HepG2 (cell line): ENCODE results near the gene SHANK2. TPM values are rescaled to one million over a fixed set of nuclear protein-coding genes. Genes with fewer than 3 reads are reported as not detected.
A peak's percentile ranks its signal among the peaks of the same experiment; 100 is the strongest.

Experiments
- ATAC-seq: fragments of 200-7000 bp; cut with Tn5 transposase; 3 replicates; pipeline ENCODE4 v1.9.1; 2020; ENCODE audit warnings: mild to moderate bottlenecking, moderate library complexity
- BruUV-seq: library from RNA; stranded (reverse); fragments of 400-500 nt; replicated peaks from 2 replicates; lab custom pipeline; 2021; lab: Mats Ljungman, UMichigan
- CTCF ChIA-PET: fragments of 300-600 bp; formaldehyde crosslinking; extraction: SDS; loops from one replicate; lab custom pipeline; 2021; ENCODE audit warnings: low total read pairs, inconsistent platforms, low intra/inter-chr PET ratio; lab: Yijun Ruan, JAX
- POLR2A ChIA-PET: fragments of 350-600 bp; sonication (Branson Sonifier 250); formaldehyde crosslinking; loops from one replicate; lab custom pipeline; 2020; ENCODE audit warnings: antibody characterized with exemption, inconsistent platforms; lab: Yijun Ruan, JAX
- DNase-seq: peaks from one replicate; pipeline ENCODE4 v3.0.0-alpha.2; 2015; ENCODE audit warnings: low spot score
- FAIRE-seq: peaks from 3 replicates; lab custom pipeline; 2011; peaks lifted over from hg19 to GRCh38; lab: Jason Lieb, UNC
- H2AFZ ChIP-seq: one replicate; pipeline ENCODE4 v1.6.1; 2011; ENCODE audit warnings: low read length, inconsistent platforms
- H3K27ac ChIP-seq: fragments of 300-600 bp; 3 replicates; pipeline ENCODE4 v1.8.0; 2011; ENCODE audit warnings: mixed run types, mild to moderate bottlenecking, mixed read lengths, low read length, inconsistent platforms; ENCODE audit not compliant: insufficient read depth; ENCODE audit errors: extremely low read length
- H3K27me3 ChIP-seq, 2 experiments: fragments of 200-600 bp in 1 of 2; 2 replicates in 1 of 2; 3 replicates in 1 of 2; pipeline versions ENCODE4 v1.6.0 to v1.8.0; 2011; ENCODE audit warnings: low read length in 2 of 2, mild to moderate bottlenecking in 2 of 2, moderate library complexity in 2 of 2, inconsistent platforms in 1 of 2; ENCODE audit not compliant: insufficient read depth in 2 of 2, control insufficient read depth in 1 of 2
- H3K36me3 ChIP-seq, 2 experiments: fragments of 200-600 bp in 1 of 2; replicated peaks in 1 of 2; 2 replicates in 1 of 2; 3 replicates in 1 of 2; pipeline versions ENCODE4 v1.5.1 to v1.8.0; 2011; ENCODE audit warnings: low read length in 2 of 2, inconsistent platforms in 1 of 2; ENCODE audit not compliant: insufficient read depth in 2 of 2, control insufficient read depth in 1 of 2
- H3K4me1 ChIP-seq: 2 replicates; pipeline ENCODE4 v1.5.1; 2012; ENCODE audit warnings: low read length, inconsistent platforms; ENCODE audit not compliant: insufficient read depth
- H3K4me2 ChIP-seq: 2 replicates; pipeline ENCODE4 v1.6.0; 2011; ENCODE audit warnings: low read depth, low read length, inconsistent platforms
- H3K4me3 ChIP-seq, 3 experiments: fragments of 200-600 bp in 1 of 3; sonication (generic), shearing (Covaris generic) in 1 of 3; replicated peaks in 1 of 3; 2 replicates each; pipeline ENCODE4 v1.5.1; 2011 to 2016; ENCODE audit warnings: low read length in 3 of 3, inconsistent platforms in 2 of 3, low read depth in 2 of 3, mild to moderate bottlenecking in 2 of 3, control low read depth in 1 of 3, mixed read lengths in 1 of 3; ENCODE audit not compliant: insufficient read depth in 1 of 3
- H3K79me2 ChIP-seq: one replicate; pipeline ENCODE4 v1.6.1; 2011; ENCODE audit warnings: low read length, inconsistent platforms; ENCODE audit not compliant: insufficient read depth
- H3K9ac ChIP-seq: 2 replicates; pipeline ENCODE4 v1.6.0; 2011; ENCODE audit warnings: mild to moderate bottlenecking, low read depth, low read length, inconsistent platforms; ENCODE audit not compliant: insufficient read depth
- H3K9me3 ChIP-seq: 2 replicates; pipeline ENCODE4 v1.5.1; 2012; ENCODE audit warnings: mild to moderate bottlenecking, low read length
- H4K20me1 ChIP-seq: 2 replicates; pipeline ENCODE4 v1.6.0; 2011; ENCODE audit warnings: inconsistent platforms, mild to moderate bottlenecking, low read length, moderate library complexity; ENCODE audit not compliant: insufficient read depth
- AKAP8 ChIP-seq: sonication (generic); formaldehyde crosslinking; IDR thresholded peaks from 2 replicates; pipeline ENCODE4 v1.5.1; 2020; ENCODE audit warnings: mild to moderate bottlenecking, missing genetic modification reagents
- CBX1 ChIP-seq: IDR thresholded peaks from one replicate; pipeline ENCODE4 v1.6.1; 2016; ENCODE audit warnings: antibody characterized with exemption, low read depth
- GATAD2A ChIP-seq: IDR thresholded peaks from 2 replicates; pipeline ENCODE4 v1.6.1; 2016
- POLR2A ChIP-seq, 2 experiments: IDR thresholded peaks; 2 replicates each; pipeline ENCODE4 v1.6.1; 2011; ENCODE audit warnings: low read depth in 2 of 2, low read length in 2 of 2, mild to moderate bottlenecking in 1 of 2, moderate library complexity in 1 of 2; ENCODE audit not compliant: insufficient read depth in 1 of 2
- SMAD3 ChIP-seq: sonication (generic); formaldehyde crosslinking; IDR thresholded peaks from 2 replicates; pipeline ENCODE4 v1.4.0; 2020; ENCODE audit warnings: missing genetic modification reagents
- ZEB1 ChIP-seq: IDR thresholded peaks from 2 replicates; pipeline ENCODE4 v1.6.1; 2012; ENCODE audit warnings: mild to moderate bottlenecking, low read depth, inconsistent platforms; ENCODE audit not compliant: insufficient replicate concordance
- WGBS: methylation state at CpG from one replicate; pipeline ENCODE4 v1.1.6; 2017; ENCODE audit warnings: low lambda C conversion rate; 5-methylcytosine and 5-hydroxymethylcytosine counted together
- in situ Hi-C: cut with HindIII; loops from 2 replicates; pipeline ENCODE4 v1.10.0; 2017; ENCODE audit warnings: low pct_unique_long_range_greater_than_20kb; ENCODE audit not compliant: extremely low pct_ligation_motif_present
- intact Hi-C: fragments of 100-400 bp; cut with micrococcal nuclease; formaldehyde crosslinking; loops from one replicate; pipeline ENCODE4 v1.10.0; 2022; ENCODE audit not compliant: unreplicated experiment
- polyA plus RNA-seq, 8 experiments: library from polyadenylated mRNA; depleted of rRNA in 3 of 8; stranded (reverse) in 7 of 8; unstranded in 1 of 8; fragments of >200 nt; fragmentation: Illumina TruSeq in 4 of 8; extraction: Trizol in 4 of 8; gene quantifications; 2 replicates each; pipeline versions ENCODE4 v1.2.1 to v1.2.3, GENCODE V29; 2011 to 2016; ENCODE audit warnings: low read depth in 4 of 8, missing spikeins in 1 of 8, mixed read lengths in 1 of 8; ENCODE audit not compliant: insufficient read depth in 1 of 8
- total RNA-seq, 5 experiments: library from RNA; depleted of rRNA; stranded (reverse); fragments of >200 nt; fragmentation: Illumina TruSeq; extraction: Trizol; gene quantifications; 2 replicates each; pipeline ENCODE4 v1.2.3, GENCODE V29; 2016; ENCODE audit warnings: low read depth in 1 of 5
- TF ChIP-seq, protein P1 (sequence below): fragments of 450-650 bp; IDR thresholded peaks from 2 replicates; pipeline ENCODE4 v1.6.1; 2017; ENCODE audit warnings: mild to moderate bottlenecking

SHANK2 gene
- total and polyA plus RNA-seq, 2 of the 13 experiments (the other 11 are each of a cell fraction or from before 2014, with no cell fraction given) = 10.2 to 13.0 TPM

DNA sequence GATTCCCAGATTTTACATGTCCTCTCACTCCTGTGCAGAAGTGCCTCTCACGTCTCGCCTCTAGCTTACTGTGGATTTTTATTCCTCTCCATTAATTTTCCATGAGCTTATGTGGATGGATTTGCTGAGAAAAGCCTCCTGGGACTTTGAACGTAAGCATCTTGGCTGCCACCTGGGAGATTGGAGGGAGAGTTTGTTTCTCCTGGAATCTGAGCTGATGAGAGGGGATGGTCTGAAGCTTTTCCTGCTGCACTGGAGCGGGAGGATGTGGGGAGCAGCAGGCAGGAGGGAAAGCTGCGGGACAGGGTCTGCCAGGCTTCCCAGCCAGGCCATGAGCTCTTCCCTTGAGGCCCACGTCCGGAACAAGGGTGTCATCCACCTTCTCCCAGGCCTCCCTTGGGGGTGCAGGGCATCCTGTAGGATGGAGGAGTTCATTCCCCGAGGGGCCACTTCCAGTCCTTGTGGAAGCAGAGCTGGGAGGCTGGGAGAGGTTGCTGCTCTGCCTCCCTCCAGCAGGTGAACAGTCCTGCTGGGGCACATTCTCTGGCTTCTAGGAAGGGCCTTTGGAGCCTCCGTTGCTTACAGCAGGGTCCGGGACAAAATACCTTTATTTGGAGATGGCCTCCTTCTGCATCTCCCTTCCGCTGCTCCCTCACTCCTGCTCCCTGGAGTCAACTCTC is 3.6 kb upstream of the SHANK2 start (continued):
- no peak for TF ChIP-seq GATAD2A (CRISPR knock-in tag)
- no peak for TF ChIP-seq CBX1
- no peak for TF ChIP-seq SMAD3 (CRISPR knock-in tag)
- TF ChIP-seq, protein P1, sequence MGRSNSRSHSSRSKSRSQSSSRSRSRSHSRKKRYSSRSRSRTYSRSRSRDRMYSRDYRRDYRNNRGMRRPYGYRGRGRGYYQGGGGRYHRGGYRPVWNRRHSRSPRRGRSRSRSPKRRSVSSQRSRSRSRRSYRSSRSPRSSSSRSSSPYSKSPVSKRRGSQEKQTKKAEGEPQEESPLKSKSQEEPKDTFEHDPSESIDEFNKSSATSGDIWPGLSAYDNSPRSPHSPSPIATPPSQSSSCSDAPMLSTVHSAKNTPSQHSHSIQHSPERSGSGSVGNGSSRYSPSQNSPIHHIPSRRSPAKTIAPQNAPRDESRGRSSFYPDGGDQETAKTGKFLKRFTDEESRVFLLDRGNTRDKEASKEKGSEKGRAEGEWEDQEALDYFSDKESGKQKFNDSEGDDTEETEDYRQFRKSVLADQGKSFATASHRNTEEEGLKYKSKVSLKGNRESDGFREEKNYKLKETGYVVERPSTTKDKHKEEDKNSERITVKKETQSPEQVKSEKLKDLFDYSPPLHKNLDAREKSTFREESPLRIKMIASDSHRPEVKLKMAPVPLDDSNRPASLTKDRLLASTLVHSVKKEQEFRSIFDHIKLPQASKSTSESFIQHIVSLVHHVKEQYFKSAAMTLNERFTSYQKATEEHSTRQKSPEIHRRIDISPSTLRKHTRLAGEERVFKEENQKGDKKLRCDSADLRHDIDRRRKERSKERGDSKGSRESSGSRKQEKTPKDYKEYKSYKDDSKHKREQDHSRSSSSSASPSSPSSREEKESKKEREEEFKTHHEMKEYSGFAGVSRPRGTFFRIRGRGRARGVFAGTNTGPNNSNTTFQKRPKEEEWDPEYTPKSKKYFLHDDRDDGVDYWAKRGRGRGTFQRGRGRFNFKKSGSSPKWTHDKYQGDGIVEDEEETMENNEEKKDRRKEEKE = no peak
- no peak for TF ChIP-seq AKAP8
- TF ChIP-seq, all 625 proteins: peak for 0

- Histone ChIP-seq H3K9ac (no peak overlapping the region), H3K4me2 (no peak overlapping the region), H3K36me3 (no peaks in the 10 kb centered on the region), H2AFZ (no peak overlapping the region), H3K27ac (no peak overlapping the region), H3K27me3 (no peaks in the 10 kb centered on the region; a peak in 1 of 5 replicates), H3K4me1 (peaks cover 41% of the 10 kb centered on the region), H3K4me3 (no peak overlapping the region), H3K79me2 (peaks cover 9% of the 10 kb centered on the region), H4K20me1 (no peaks in the 10 kb centered on the region), H3K9me3 (peaks cover 8% of the 10 kb centered on the region; the same call in 1 of the 2 replicates)
- ATAC-seq (no peak), FAIRE-seq (no peak), DNase-seq (no peak)
- CTCF ChIA-PET = no interaction called here
- POLR2A ChIA-PET = no interaction called here
- WGBS = 93% methylated on average over 5 of the region's 5 CpGs
- TF ChIP-seq ZEB1 (peak; percentile 87), POLR2A (IDR thresholded peaks at IDR 0.05; ENCODE audit: insufficient read depth in 1 of 2, low read depth in 2 of 2, low read length in 2 of 2) (no peak)
- in situ Hi-C loops = no loop called here
- intact Hi-C loops = no loop called here
- no TSS peak for BruUV-seq
Measured at GRCh38 chr11:71255323-71255722, 2.9 kb upstream of the SHANK2 start.
